PC-3 (cell line): ENCODE results near the gene LIM2.
"Not testable (repeated sequence)": the region's sequence is repeated elsewhere in the genome, so short reads cannot be mapped to it uniquely, and the experiment has no call there.

ENCODE experiments used
- CTCF ChIP-seq: fragments of 300-600 bp; sonication (generic); conservative IDR thresholded peaks from 2 replicates; pipeline ENCODE4 v1.5.1; 2017; ENCODE audit warnings: antibody characterized with exemption, low read depth, mild to moderate bottlenecking, low read length
- EZH2 ChIP-seq: fragments of 300-600 bp; sonication (generic); IDR thresholded peaks from one replicate; pipeline ENCODE4 v1.6.1; 2017; ENCODE audit warnings: antibody characterized with exemption, mild to moderate bottlenecking, low read length; ENCODE audit not compliant: unreplicated experiment
- EZH2phosphoT487 ChIP-seq: fragments of 300-600 bp; sonication (generic); IDR thresholded peaks from 2 replicates; pipeline ENCODE4 v1.6.1; 2018; ENCODE audit warnings: mild to moderate bottlenecking, antibody characterized with exemption, low read length, borderline replicate concordance

GRCh38 chr19:51416422-51416821 lies 28.6 kb upstream of the LIM2 start:
- not testable (repeated sequence) for TF ChIP-seq CTCF, EZH2, EZH2phosphoT487
